Stomach (tissue), 9 donors: ENCODE results near the gene ASIC2. TPM values are rescaled to one million over a fixed set of nuclear protein-coding genes. Genes with fewer than 3 reads are reported as not detected.

Experiments
- DNase-seq, 2 donors: peaks; one replicate each; pipeline versions ENCODE4 v3.0.0 to v3.0.0-alpha.2; 2013 to 2019
- H3K27ac ChIP-seq, 5 donors: fragments of 200-600 bp in 4 of 5; sonication (generic) in 4 of 5; one replicate each; pipeline ENCODE4 v1.5.1; 2013 to 2019; ENCODE audit warnings: mild to moderate bottlenecking in 1 of 5, moderate library complexity in 1 of 5
- H3K27me3 ChIP-seq, 3 donors: fragments of 200-600 bp; sonication (generic); one replicate each; pipeline ENCODE4 v1.5.1; 2017 to 2019; ENCODE audit warnings: mixed run types in 1 of 3
- H3K36me3 ChIP-seq, 4 donors: fragments of 200-600 bp; sonication (generic); 1 replicate in 3 of 4; 2 replicates in 1 of 4; pipeline ENCODE4 v1.5.1; 2016 to 2019
- H3K4me1 ChIP-seq, 4 donors: fragments of 200-600 bp; sonication (generic); one replicate each; pipeline ENCODE4 v1.5.1; 2016 to 2019
- H3K4me3 ChIP-seq, 4 donors: fragments of 200-600 bp; sonication (generic) in 3 of 4; one replicate each; pipeline ENCODE4 v1.5.1; 2016 to 2019; ENCODE audit warnings: mild to moderate bottlenecking in 1 of 4
- H3K9me3 ChIP-seq, 4 donors: fragments of 200-600 bp; sonication (generic); one replicate each; pipeline ENCODE4 v1.5.1; 2016 to 2019
- CTCF ChIP-seq, 7 experiments: fragments of 450-650 bp in 4 of 7; fragments of 200-600 bp in 3 of 7; sonication (generic) in 3 of 7; IDR thresholded peaks; one replicate each; pipeline ENCODE4 v1.5.1; 2016 to 2019; ENCODE audit warnings: antibody characterized with exemption in 7 of 7, control low read depth in 2 of 7, mild to moderate bottlenecking in 1 of 7
- EP300 ChIP-seq: sonication (generic); formaldehyde crosslinking; IDR thresholded peaks from one replicate; pipeline ENCODE4 v1.6.1; 2017; ENCODE audit warnings: antibody characterized with exemption
- POLR2A ChIP-seq, 4 donors: fragments of 450-650 bp; IDR thresholded peaks; one replicate each; pipeline ENCODE4 v1.6.1; 2016; ENCODE audit warnings: antibody characterized with exemption in 4 of 4, control low read depth in 2 of 4, mild to moderate bottlenecking in 1 of 4, moderate library complexity in 1 of 4
- POLR2AphosphoS5 ChIP-seq, 3 donors: sonication (generic); formaldehyde crosslinking; IDR thresholded peaks; one replicate each; pipeline ENCODE4 v1.6.1; 2016; ENCODE audit warnings: antibody characterized with exemption in 3 of 3
- WGBS, 5 donors: extraction: QIAGEN DNeasy Blood & Tissue Kit in 3 of 5; methylation state at CpG; one replicate each; pipeline versions ENCODE4 v1.1.5 to v1.1.7; 2013 to 2018; 5-methylcytosine and 5-hydroxymethylcytosine counted together
- intact Hi-C: fragments of 100-400 bp; cut with DNase I; formaldehyde crosslinking; loops from one replicate; pipeline ENCODE4 v1.15.1; 2023; ENCODE audit warnings: low total_unique reads
- polyA plus RNA-seq, 3 donors: library from polyadenylated mRNA; stranded (reverse); fragments of 200-250 nt; gene quantifications; one replicate each; pipeline ENCODE4 v1.2.3, GENCODE V29; 2013
- total RNA-seq, 5 donors: library from RNA; depleted of rRNA; stranded (reverse); fragments of >200 nt; gene quantifications; one replicate each; pipeline versions ENCODE4 v1.1.0 to v1.2.3, GENCODE V29; 2014 to 2016
- donor health status: healthy with polysubstance abuse.
- donor health status: Bipolar disorder and iron deficiency.
- donor health status: healthy.

Gene ASIC2
- total and polyA plus RNA-seq, 8 donors, result 0.13 to 0.18 TPM; not detected in 6

- Histone ChIP-seq H3K36me3 (no peaks in the 10 kb centered on the region), H3K27ac (no peak overlapping the region), H3K4me3 (no peak overlapping the region), H3K27me3 (peaks cover 0 to 30% (median 0%) of the 10 kb centered on the region in 3 donors), H3K4me1 (no peaks in the 10 kb centered on the region), H3K9me3 (no peaks in the 10 kb centered on the region)
- TF ChIP-seq CTCF (IDR thresholded peaks at IDR 0.05), result no peak
- TF ChIP-seq POLR2AphosphoS5 (IDR thresholded peaks at IDR 0.05), result no peak
- TF ChIP-seq EP300, result no peak
- no peak for TF ChIP-seq POLR2A (IDR thresholded peaks at IDR 0.05)
- DNase-seq, result no peak
- intact Hi-C loops, result no loop called here
Observed at GRCh38 chr17:33124185-33124584, 168.9 kb downstream of the ASIC2 start.

GRCh38 chr17:33121756-33122155 lies 171.3 kb downstream of the ASIC2 start:
- Histone ChIP-seq H3K27ac (no peak overlapping the region), H3K27me3 (peaks cover 0 to 47% (median 0%) of the 10 kb centered on the region in 3 donors), H3K4me1 (no peaks in the 10 kb centered on the region), H3K4me3 (no peak overlapping the region), H3K9me3 (no peaks in the 10 kb centered on the region), H3K36me3 (no peaks in the 10 kb centered on the region)
- 27 to 73% (median 50%) methylated on average over 1 of the region's 1 CpG for WGBS, 5 donors
- TF ChIP-seq POLR2A (IDR thresholded peaks at IDR 0.05), result no peak
- no peak for TF ChIP-seq CTCF (IDR thresholded peaks at IDR 0.05)
- TF ChIP-seq EP300, result no peak
- no peak for TF ChIP-seq POLR2AphosphoS5 (IDR thresholded peaks at IDR 0.05)
- intact Hi-C loops, result no loop called here
- no peak for DNase-seq

- intact Hi-C loops, result no loop called here
- Histone ChIP-seq H3K36me3 (no peaks in the 10 kb centered on the region), H3K9me3 (no peaks in the 10 kb centered on the region), H3K4me3 (no peak overlapping the region), H3K4me1 (no peaks in the 10 kb centered on the region), H3K27me3 (peaks cover 0 to 47% (median 0%) of the 10 kb centered on the region in 3 donors), H3K27ac (no peak overlapping the region)
- DNase-seq, result no peak
- TF ChIP-seq EP300, result no peak
- TF ChIP-seq POLR2A (IDR thresholded peaks at IDR 0.05), result no peak
- no peak for TF ChIP-seq CTCF (IDR thresholded peaks at IDR 0.05)
- TF ChIP-seq POLR2AphosphoS5 (IDR thresholded peaks at IDR 0.05), result no peak
- 54 to 81% (median 73%) methylated on average over 2 of the region's 2 CpGs; no CpG with 5 or more reads in 1 of the 5 donors for WGBS, 5 donors
Observed at GRCh38 chr17:33121272-33121671, 171.8 kb downstream of the ASIC2 start.

- Histone ChIP-seq H3K9me3 (no peaks in the 10 kb centered on the region), H3K27me3 (peaks cover 0 to 47% (median 0%) of the 10 kb centered on the region in 3 donors), H3K36me3 (no peaks in the 10 kb centered on the region), H3K27ac (no peak overlapping the region), H3K4me1 (no peaks in the 10 kb centered on the region), H3K4me3 (no peak overlapping the region)
- TF ChIP-seq EP300 (no peak), CTCF (IDR thresholded peaks at IDR 0.05) (no peak), POLR2A (IDR thresholded peaks at IDR 0.05) (no peak), POLR2AphosphoS5 (IDR thresholded peaks at IDR 0.05) (no peak)
- peak in 1 of 2 donors; percentile 62 for DNase-seq
- intact Hi-C loops, result no loop called here
- WGBS, 5 donors, result 38 to 51% (median 45%) methylated on average over 5 of the region's 5 CpGs
Observed at GRCh38 chr17:33120103-33120502, 173.0 kb downstream of the ASIC2 start.
